Natural killer cell (primary cell): ENCODE data around the gene IER3. TPM values are rescaled to one million over a fixed set of nuclear protein-coding genes. Genes with fewer than 3 reads are reported as not detected.
A peak's percentile ranks its signal among the peaks of the same experiment; 100 is the strongest.

Experiments
- ATAC-seq, 3 donors: fragments of 150-1000 bp in 2 of 3; fragments of 200-7000 bp in 1 of 3; cut with Tn5 transposase; 1 replicate in 1 of 3; 2 replicates in 2 of 3; pipeline ENCODE4 v1.10.0; 2021; ENCODE audit warnings: mild to moderate bottlenecking in 2 of 3, moderate library complexity in 2 of 3
- DNase-seq, 2 donors: peaks; one replicate each; pipeline versions ENCODE4 v3.0.0 to v3.0.0-alpha.2; 2013 to 2021; ENCODE audit warnings: mixed read lengths in 1 of 2
- H3K27ac ChIP-seq: one replicate; pipeline ENCODE4 v1.5.1; 2013; ENCODE audit warnings: mild to moderate bottlenecking, low read length
- H3K27me3 ChIP-seq: one replicate; pipeline ENCODE4 v1.6.1; 2013; ENCODE audit warnings: low read length; ENCODE audit not compliant: control insufficient read depth, insufficient read depth
- H3K36me3 ChIP-seq: one replicate; pipeline ENCODE4 v1.6.1; 2013; ENCODE audit warnings: low read length; ENCODE audit not compliant: control insufficient read depth, insufficient read depth
- H3K4me1 ChIP-seq: one replicate; pipeline ENCODE4 v1.6.1; 2013; ENCODE audit warnings: low read length; ENCODE audit not compliant: control insufficient read depth, insufficient read depth
- H3K4me3 ChIP-seq: one replicate; pipeline ENCODE4 v1.5.1; 2013; ENCODE audit warnings: low read length
- H3K9me3 ChIP-seq: one replicate; pipeline ENCODE4 v1.6.1; 2013; ENCODE audit warnings: low read length; ENCODE audit not compliant: control insufficient read depth, insufficient read depth
- H3K27ac Mint-ChIP-seq, 2 donors: one replicate each; pipeline ENCODE4 v1.8.0; 2022; ENCODE audit warnings: mild to moderate bottlenecking in 2 of 2, mixed read lengths in 2 of 2, moderate library complexity in 1 of 2
- H3K27me3 Mint-ChIP-seq, 2 donors: one replicate each; pipeline ENCODE4 v1.8.0; 2022; ENCODE audit warnings: low read depth in 2 of 2, mixed read lengths in 2 of 2
- H3K36me3 Mint-ChIP-seq: one replicate; pipeline ENCODE4 v1.8.0; 2022; ENCODE audit warnings: mixed read lengths
- H3K4me1 Mint-ChIP-seq, 2 donors: one replicate each; pipeline ENCODE4 v1.8.0; 2022; ENCODE audit warnings: mixed read lengths in 2 of 2
- H3K4me3 Mint-ChIP-seq: one replicate; pipeline ENCODE4 v1.8.0; 2022; ENCODE audit warnings: mild to moderate bottlenecking, moderate library complexity, mixed read lengths
- H3K9me3 Mint-ChIP-seq, 2 donors: one replicate each; pipeline ENCODE4 v1.8.0; 2022; ENCODE audit warnings: mixed read lengths in 2 of 2
- CTCF ChIP-seq: fragments of 200-600 bp; IDR thresholded peaks from one replicate; pipeline ENCODE4 v1.8.0; 2022; ENCODE audit warnings: antibody characterized with exemption
- WGBS: methylation state at CpG from one replicate; pipeline ENCODE4 v1.1.7; 2013; ENCODE audit warnings: missing lambda C conversion rate; ENCODE audit not compliant: insufficient coverage; 5-methylcytosine and 5-hydroxymethylcytosine counted together
- intact Hi-C: fragments of 100-400 bp; cut with micrococcal nuclease; formaldehyde crosslinking; loops from one replicate; pipeline ENCODE4 v1.14.2; 2022
- total RNA-seq, 4 donors: library from RNA; stranded (reverse); fragments of 120-200 nt in 1 of 4; gene quantifications; one replicate each; pipeline versions ENCODE4 v1.2.3 to v1.2.4, GENCODE V29; 2013 to 2022

The IER3 gene
- total RNA-seq, 3 donors from 2014 or later (not counting 1 experiment from before 2014, with no cell fraction given) = 39.7 to 105 (median 66.5) TPM

GRCh38 chr6:30730601-30731435 lies 13.5 kb downstream of the IER3 start:
- WGBS = 35% methylated on average over 29 of the region's 30 CpGs
- H3K4me1 ChIP-seq = peaks cover 18% of the 10 kb centered on the region
- ATAC-seq = peak; percentile 80 to 94 (median 86)
- intact Hi-C loops = no loop called here
- H3K27ac ChIP-seq = no peak overlapping the region
- H3K4me3 ChIP-seq = no peak overlapping the region
- Mint-ChIP-seq H3K27me3 (no peaks in the 10 kb centered on the region), H3K4me1 (peaks cover 17% of the 10 kb centered on the region in 2 donors), H3K4me3 (no peak overlapping the region), H3K9me3 (no peaks in the 10 kb centered on the region), H3K27ac (peak overlapping the region in 1 of 2 donors; percentile 63), H3K36me3 (no peaks in the 10 kb centered on the region)
- H3K27me3 ChIP-seq = no peaks in the 10 kb centered on the region
- peaks cover 57% of the 10 kb centered on the region for H3K36me3 ChIP-seq
- peak; percentile 45 to 91 for DNase-seq
- no peaks in the 10 kb centered on the region for H3K9me3 ChIP-seq
- peak; percentile 33 for TF ChIP-seq CTCF

GRCh38 chr6:30727920-30728553 lies 16.3 kb downstream of the IER3 start:
- Mint-ChIP-seq H3K27me3 (no peaks in the 10 kb centered on the region), H3K9me3 (no peaks in the 10 kb centered on the region), H3K4me3 (no peak overlapping the region), H3K4me1 (peaks cover 23 to 35% of the 10 kb centered on the region in 2 donors), H3K27ac (peak overlapping the region in 1 of 2 donors; percentile 27), H3K36me3 (peaks cover 14% of the 10 kb centered on the region)
- intact Hi-C loops = no loop called here
- no peaks in the 10 kb centered on the region for H3K27me3 ChIP-seq
- no peak for ATAC-seq
- H3K36me3 ChIP-seq = peaks cover 73% of the 10 kb centered on the region
- H3K4me3 ChIP-seq = no peak overlapping the region
- H3K4me1 ChIP-seq = peaks cover 19% of the 10 kb centered on the region
- no peaks in the 10 kb centered on the region for H3K9me3 ChIP-seq
- DNase-seq = no peak
- H3K27ac ChIP-seq = no peak overlapping the region
- 57% methylated on average over 6 of the region's 7 CpGs for WGBS
- TF ChIP-seq CTCF = no peak

GRCh38 chr6:30726506-30727413 lies 17.6 kb downstream of the IER3 start:
- peaks cover 36 to 48% of the 10 kb centered on the region in 2 donors for H3K4me1 Mint-ChIP-seq
- Histone ChIP-seq H3K9me3 (no peaks in the 10 kb centered on the region), H3K4me3 (no peak overlapping the region), H3K27me3 (no peaks in the 10 kb centered on the region), H3K27ac (no peak overlapping the region), H3K4me1 (peaks cover 30% of the 10 kb centered on the region), H3K36me3 (peaks cover 71% of the 10 kb centered on the region)
- no peak overlapping the region for H3K4me3 Mint-ChIP-seq
- WGBS = 89% methylated on average over 8 of the region's 11 CpGs
- no peaks in the 10 kb centered on the region for H3K27me3 Mint-ChIP-seq
- no peak for DNase-seq
- peak overlapping the region; percentile 22 to 53 for H3K27ac Mint-ChIP-seq
- no peaks in the 10 kb centered on the region for H3K9me3 Mint-ChIP-seq
- no peak for ATAC-seq
- TF ChIP-seq CTCF = no peak
- H3K36me3 Mint-ChIP-seq = peaks cover 14% of the 10 kb centered on the region
- intact Hi-C loops = no loop called here
